ENCODE results near the gene R3HCC1L.

GRCh38 chr10:98252464-98252863 is 118.0 kb downstream of the R3HCC1L start:
- no peak for TF ChIP-seq CTCF (IDR thresholded peaks at IDR 0.05)
- no peak for TF ChIP-seq POLR2A (IDR thresholded peaks at IDR 0.05)
